Measurements from ENCODE around the gene PDE8B.

DNA sequence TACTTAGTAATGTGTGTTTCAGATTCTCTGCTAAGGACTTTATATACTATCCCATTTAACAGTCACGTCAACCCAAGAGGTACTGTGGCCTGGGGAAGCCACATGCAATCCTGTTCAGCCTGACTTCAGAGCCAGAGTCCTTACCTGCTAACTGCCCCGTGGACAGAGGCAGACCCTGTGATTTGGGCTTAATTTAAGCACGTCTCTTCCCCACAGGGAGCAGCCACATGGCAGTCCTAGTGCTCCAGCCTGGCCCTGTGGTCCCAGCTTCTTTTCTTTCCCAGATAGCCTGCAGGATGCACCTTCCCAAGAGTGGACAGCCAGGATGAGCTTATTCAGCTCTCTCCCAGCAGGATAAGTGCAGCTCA lies 71.5 kb downstream of the PDE8B start:
- TF ChIP-seq, protein P1, sequence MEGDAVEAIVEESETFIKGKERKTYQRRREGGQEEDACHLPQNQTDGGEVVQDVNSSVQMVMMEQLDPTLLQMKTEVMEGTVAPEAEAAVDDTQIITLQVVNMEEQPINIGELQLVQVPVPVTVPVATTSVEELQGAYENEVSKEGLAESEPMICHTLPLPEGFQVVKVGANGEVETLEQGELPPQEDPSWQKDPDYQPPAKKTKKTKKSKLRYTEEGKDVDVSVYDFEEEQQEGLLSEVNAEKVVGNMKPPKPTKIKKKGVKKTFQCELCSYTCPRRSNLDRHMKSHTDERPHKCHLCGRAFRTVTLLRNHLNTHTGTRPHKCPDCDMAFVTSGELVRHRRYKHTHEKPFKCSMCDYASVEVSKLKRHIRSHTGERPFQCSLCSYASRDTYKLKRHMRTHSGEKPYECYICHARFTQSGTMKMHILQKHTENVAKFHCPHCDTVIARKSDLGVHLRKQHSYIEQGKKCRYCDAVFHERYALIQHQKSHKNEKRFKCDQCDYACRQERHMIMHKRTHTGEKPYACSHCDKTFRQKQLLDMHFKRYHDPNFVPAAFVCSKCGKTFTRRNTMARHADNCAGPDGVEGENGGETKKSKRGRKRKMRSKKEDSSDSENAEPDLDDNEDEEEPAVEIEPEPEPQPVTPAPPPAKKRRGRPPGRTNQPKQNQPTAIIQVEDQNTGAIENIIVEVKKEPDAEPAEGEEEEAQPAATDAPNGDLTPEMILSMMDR (IDR thresholded peaks at IDR 0.05; ENCODE audit: insufficient read depth, low read depth, low read length), result no peak
- TF ChIP-seq EZH2 (IDR thresholded peaks at IDR 0.05; ENCODE audit: insufficient read depth, low read length), result no peak
